ENCODE results near the gene FAM124A. TPM values are rescaled to one million over a fixed set of nuclear protein-coding genes. Genes with fewer than 3 reads are reported as not detected.

FAM124A gene
- total RNA-seq, 1 experiment from 2014 or later = 3.1 TPM

GRCh38 chr13:51308781-51309180 is 86.6 kb downstream of the FAM124A start:
- H4K20me1 ChIP-seq (ENCODE audit: insufficient read depth) = no peaks in the 10 kb centered on the region
- ATAC-seq = no peak
- no peak overlapping the region for H3K4me2 ChIP-seq (ENCODE audit: low read length)
- ChIA-PET CTCF (no interaction called here), RAD21 (ENCODE audit: low non-redundant PET in 1 of 2, low total read pairs in 2 of 2, uncharacterized antibody in 2 of 2, unreplicated experiment in 2 of 2) (no interaction called here), POLR2A (no interaction called here)
- H3K4me3 ChIP-seq (replicated peaks in 1 of 2; ENCODE audit: low read depth in 1 of 2, low read length in 2 of 2) = no peak overlapping the region
- no TSS peak for BruUV-seq (replicated peaks)
- no peaks in the 10 kb centered on the region for H3K27me3 ChIP-seq (ENCODE audit: insufficient read depth, low read length)
- no peak for DNase-seq (ENCODE audit: low read depth, low spot score)
- H3K9me3 ChIP-seq (ENCODE audit: control insufficient read depth in 1 of 2, insufficient read depth in 1 of 2, low read depth in 1 of 2, low read length in 2 of 2) = no peaks in the 10 kb centered on the region
- intact Hi-C loops (cut with micrococcal nuclease) = no loop called here
- no peak overlapping the region for H3K9ac ChIP-seq (ENCODE audit: low read length)
- H3K79me2 ChIP-seq (ENCODE audit: insufficient read depth, low read length) = no peaks in the 10 kb centered on the region
- H3K9me2 ChIP-seq (ENCODE audit: insufficient read depth) = no peaks in the 10 kb centered on the region
- no peaks in the 10 kb centered on the region for H3K36me3 ChIP-seq (ENCODE audit: control insufficient read depth in 1 of 2, insufficient read depth in 2 of 2, low read length in 2 of 2)
- TF ChIP-seq SP1 (IDR thresholded peaks at IDR 0.05; ENCODE audit: low read depth) (no peak), RAD21 (IDR thresholded peaks at IDR 0.05; ENCODE audit: low read depth) (no peak)
- H2AFZ ChIP-seq (ENCODE audit: low read depth, low read length, poor library complexity, severe bottlenecking) = no peak overlapping the region
- H3K4me1 ChIP-seq (ENCODE audit: control insufficient read depth in 1 of 2, insufficient read depth in 2 of 2, low read length in 2 of 2) = no peaks in the 10 kb centered on the region
- H3K27ac ChIP-seq (ENCODE audit: low read depth, low read length) = no peak overlapping the region

GRCh38 chr13:51311231-51311630 is 89.0 kb downstream of the FAM124A start:
- no peak overlapping the region for H3K4me2 ChIP-seq (ENCODE audit: low read length)
- no TSS peak for BruUV-seq (replicated peaks)
- H3K27ac ChIP-seq (ENCODE audit: low read depth, low read length) = no peak overlapping the region
- no peaks in the 10 kb centered on the region for H3K36me3 ChIP-seq (ENCODE audit: control insufficient read depth in 1 of 2, insufficient read depth in 2 of 2, low read length in 2 of 2)
- H3K9ac ChIP-seq (ENCODE audit: low read length) = no peak overlapping the region
- no peak overlapping the region for H3K4me3 ChIP-seq (replicated peaks in 1 of 2; ENCODE audit: low read depth in 1 of 2, low read length in 2 of 2)
- H3K79me2 ChIP-seq (ENCODE audit: insufficient read depth, low read length) = no peaks in the 10 kb centered on the region
- CTCF ChIA-PET = interaction anchor here (1.4 kb wide), 2 partner anchors 25 kb away, joined by 3 to 4 read pairs; no protein-coding TSS in a partner anchor
- H3K4me1 ChIP-seq (ENCODE audit: control insufficient read depth in 1 of 2, insufficient read depth in 2 of 2, low read length in 2 of 2) = no peaks in the 10 kb centered on the region
- H3K9me3 ChIP-seq (ENCODE audit: control insufficient read depth in 1 of 2, insufficient read depth in 1 of 2, low read depth in 1 of 2, low read length in 2 of 2) = no peaks in the 10 kb centered on the region
- H4K20me1 ChIP-seq (ENCODE audit: insufficient read depth) = no peaks in the 10 kb centered on the region
- H3K9me2 ChIP-seq (ENCODE audit: insufficient read depth) = no peaks in the 10 kb centered on the region
- no peak overlapping the region for H2AFZ ChIP-seq (ENCODE audit: low read depth, low read length, poor library complexity, severe bottlenecking)
- TF ChIP-seq SP1 (IDR thresholded peaks at IDR 0.05; ENCODE audit: low read depth) = no peak
- no peak for TF ChIP-seq JUND (IDR thresholded peaks at IDR 0.05)
- TF ChIP-seq CEBPB (IDR thresholded peaks at IDR 0.05; ENCODE audit: low read depth) = no peak
- ATAC-seq (no peak), DNase-seq (ENCODE audit: low read depth, low spot score) (no peak)
- intact Hi-C loops (cut with micrococcal nuclease) = no loop called here
- RAD21 ChIA-PET (ENCODE audit: low non-redundant PET in 1 of 2, low total read pairs in 2 of 2, uncharacterized antibody in 2 of 2, unreplicated experiment in 2 of 2) = no interaction called here
- no peaks in the 10 kb centered on the region for H3K27me3 ChIP-seq (ENCODE audit: insufficient read depth, low read length)
- POLR2A ChIA-PET = no interaction called here
